Large intestine (tissue), 3 donors: Measurements from ENCODE around the gene HEG1. TPM values are rescaled to one million over a fixed set of nuclear protein-coding genes. Genes with fewer than 3 reads are reported as not detected.

ENCODE experiments used
- DNase-seq, 2 donors: peaks; one replicate each; pipeline versions ENCODE4 v3.0.0 to v3.0.0-alpha.2; 2013
- H3K27ac ChIP-seq: one replicate; pipeline ENCODE4 v1.5.1; 2013; ENCODE audit warnings: low read length
- H3K27me3 ChIP-seq: 2 replicates; pipeline ENCODE4 v1.6.1; 2013; ENCODE audit warnings: low read length; ENCODE audit not compliant: control insufficient read depth, insufficient read depth
- H3K36me3 ChIP-seq: 2 replicates; pipeline ENCODE4 v1.6.1; 2013; ENCODE audit warnings: low read length; ENCODE audit not compliant: control insufficient read depth, insufficient read depth
- H3K4me1 ChIP-seq: one replicate; pipeline ENCODE4 v1.6.1; 2013; ENCODE audit warnings: low read length; ENCODE audit not compliant: control insufficient read depth, insufficient read depth
- H3K4me3 ChIP-seq: one replicate; pipeline ENCODE4 v1.5.1; 2013; ENCODE audit warnings: low read length
- H3K9me3 ChIP-seq: one replicate; pipeline ENCODE4 v1.6.1; 2013; ENCODE audit warnings: mild to moderate bottlenecking, low read depth, low read length, moderate library complexity; ENCODE audit not compliant: control insufficient read depth
- WGBS: methylation state at CpG from one replicate; pipeline ENCODE4 v1.1.5; 2013; ENCODE audit warnings: low lambda C conversion rate; ENCODE audit not compliant: insufficient coverage; 5-methylcytosine and 5-hydroxymethylcytosine counted together
- polyA plus RNA-seq: library from polyadenylated mRNA; unstranded; fragments of 120-200 nt; gene quantifications from one replicate; pipeline ENCODE4 v1.2.1, GENCODE V29; 2013

HEG1 gene
- polyA plus RNA-seq, 1 donor, result 15.0 TPM

- Histone ChIP-seq H3K9me3 (peaks cover 11% of the 10 kb centered on the region), H3K36me3 (peaks cover 6% of the 10 kb centered on the region), H3K4me3 (no peak overlapping the region), H3K27me3 (no peaks in the 10 kb centered on the region), H3K4me1 (no peaks in the 10 kb centered on the region), H3K27ac (no peak overlapping the region)
- DNase-seq, result no peak
- no CpG with 5 or more reads among the region's 5 CpGs for WGBS
Observed at GRCh38 chr3:125033135-125033534, 22.7 kb downstream of the HEG1 start.

GRCh38 chr3:125032683-125033082, 23.1 kb downstream of the HEG1 start:
- WGBS, result no CpG with 5 or more reads among the region's 3 CpGs
- peaks cover 8% of the 10 kb centered on the region for H3K36me3 ChIP-seq
- H3K27me3 ChIP-seq, result no peaks in the 10 kb centered on the region
- H3K4me3 ChIP-seq, result no peak overlapping the region
- no peak for DNase-seq
- peaks cover 11% of the 10 kb centered on the region for H3K9me3 ChIP-seq
- no peak overlapping the region for H3K27ac ChIP-seq
- H3K4me1 ChIP-seq, result no peaks in the 10 kb centered on the region

GRCh38 chr3:125032100-125032643, 23.6 kb downstream of the HEG1 start:
- no peak for DNase-seq
- Histone ChIP-seq H3K36me3 (peaks cover 12% of the 10 kb centered on the region), H3K27ac (no peak overlapping the region), H3K9me3 (peaks cover 11% of the 10 kb centered on the region), H3K4me1 (no peaks in the 10 kb centered on the region), H3K27me3 (no peaks in the 10 kb centered on the region), H3K4me3 (no peak overlapping the region)
- 100% methylated on average over 1 of the region's 5 CpGs for WGBS

DNA sequence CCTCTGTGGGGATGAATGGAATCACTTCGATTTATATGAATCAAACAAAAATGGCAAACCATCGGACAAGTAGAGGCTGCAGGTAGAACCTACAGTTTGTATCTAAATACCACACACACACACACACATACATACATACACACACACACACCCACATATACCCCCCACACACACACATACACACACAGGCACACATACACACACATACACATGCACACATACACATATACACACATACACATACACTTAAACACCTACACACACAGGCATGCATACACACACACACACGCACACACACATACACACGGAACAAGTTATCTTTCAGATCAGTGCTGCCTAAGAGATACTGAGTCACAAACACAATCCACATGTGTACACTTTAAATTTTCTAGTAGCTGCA, 24.3 kb downstream of the HEG1 start:
- WGBS, result no CpG with 5 or more reads among the region's 4 CpGs

DNA sequence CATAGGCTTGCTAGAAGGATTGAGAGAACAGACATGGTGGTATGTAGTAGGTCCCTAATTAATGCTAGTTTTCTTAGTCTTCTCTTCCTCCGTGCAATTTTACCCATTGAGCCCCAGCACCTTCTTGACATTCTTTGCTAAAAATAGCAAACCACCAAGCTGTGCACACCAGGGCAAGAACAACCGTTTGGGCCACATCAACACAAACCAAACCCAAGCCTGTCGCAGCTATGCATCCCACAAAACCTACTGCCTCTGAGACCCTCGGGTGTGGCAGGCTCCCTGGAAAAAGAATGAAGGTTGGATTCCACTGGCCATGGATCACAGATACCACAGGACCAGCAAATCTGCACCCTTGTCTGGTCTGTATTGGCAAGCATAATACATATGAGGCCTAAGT, 27.1 kb downstream of the HEG1 start:
- H3K36me3 ChIP-seq, result peaks cover 20% of the 10 kb centered on the region
- H3K4me1 ChIP-seq, result no peaks in the 10 kb centered on the region
- DNase-seq, result no peak
- no CpG with 5 or more reads among the region's 4 CpGs for WGBS
- H3K4me3 ChIP-seq, result no peak overlapping the region
- H3K27ac ChIP-seq, result no peak overlapping the region
- H3K9me3 ChIP-seq, result no peaks in the 10 kb centered on the region
- H3K27me3 ChIP-seq, result no peaks in the 10 kb centered on the region

More for the DNA sequence above, 24.3 kb downstream of the HEG1 start:
- Histone ChIP-seq H3K4me1 (no peaks in the 10 kb centered on the region), H3K9me3 (peaks cover 11% of the 10 kb centered on the region), H3K27me3 (no peaks in the 10 kb centered on the region), H3K4me3 (no peak overlapping the region), H3K36me3 (peaks cover 15% of the 10 kb centered on the region), H3K27ac (no peak overlapping the region)
- no peak for DNase-seq

- 80% methylated on average over 1 of the region's 2 CpGs for WGBS
Observed at GRCh38 chr3:125025642-125026041, 30.2 kb downstream of the HEG1 start.

DNA sequence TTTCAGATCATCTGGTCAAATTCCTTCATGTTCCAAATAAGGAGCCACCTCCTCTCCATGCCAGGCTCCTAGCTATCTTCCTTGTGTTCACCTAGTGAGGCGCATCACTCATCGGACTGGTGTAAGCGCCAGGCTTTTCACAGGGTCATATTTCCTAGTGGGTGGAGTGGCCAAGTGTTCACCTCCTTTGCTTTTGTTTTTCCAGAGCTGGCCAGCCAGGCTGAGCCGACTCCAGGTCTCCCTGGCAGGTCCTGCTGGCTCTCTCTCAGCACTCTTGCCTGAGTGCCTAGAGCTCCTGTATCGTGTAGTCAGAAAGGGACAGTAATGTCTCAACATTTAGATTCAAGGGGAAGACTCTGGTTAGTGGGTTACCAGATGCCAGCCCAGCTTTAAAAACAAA, 31.0 kb downstream of the HEG1 start:
- H3K27me3 ChIP-seq, result no peaks in the 10 kb centered on the region
- H3K4me3 ChIP-seq, result no peak overlapping the region
- H3K9me3 ChIP-seq, result no peaks in the 10 kb centered on the region
- DNase-seq, result no peak
- H3K27ac ChIP-seq, result no peak overlapping the region
- no peaks in the 10 kb centered on the region for H3K4me1 ChIP-seq
- WGBS, result no CpG with 5 or more reads among the region's 5 CpGs
- H3K36me3 ChIP-seq, result peaks cover 29% of the 10 kb centered on the region

More at GRCh38 chr3:125025642-125026041, 30.2 kb downstream of the HEG1 start:
- peaks cover 23% of the 10 kb centered on the region for H3K36me3 ChIP-seq
- no peaks in the 10 kb centered on the region for H3K4me1 ChIP-seq
- no peak for DNase-seq
- no peak overlapping the region for H3K27ac ChIP-seq
- no peak overlapping the region for H3K4me3 ChIP-seq
- no peaks in the 10 kb centered on the region for H3K9me3 ChIP-seq
- no peaks in the 10 kb centered on the region for H3K27me3 ChIP-seq

DNA sequence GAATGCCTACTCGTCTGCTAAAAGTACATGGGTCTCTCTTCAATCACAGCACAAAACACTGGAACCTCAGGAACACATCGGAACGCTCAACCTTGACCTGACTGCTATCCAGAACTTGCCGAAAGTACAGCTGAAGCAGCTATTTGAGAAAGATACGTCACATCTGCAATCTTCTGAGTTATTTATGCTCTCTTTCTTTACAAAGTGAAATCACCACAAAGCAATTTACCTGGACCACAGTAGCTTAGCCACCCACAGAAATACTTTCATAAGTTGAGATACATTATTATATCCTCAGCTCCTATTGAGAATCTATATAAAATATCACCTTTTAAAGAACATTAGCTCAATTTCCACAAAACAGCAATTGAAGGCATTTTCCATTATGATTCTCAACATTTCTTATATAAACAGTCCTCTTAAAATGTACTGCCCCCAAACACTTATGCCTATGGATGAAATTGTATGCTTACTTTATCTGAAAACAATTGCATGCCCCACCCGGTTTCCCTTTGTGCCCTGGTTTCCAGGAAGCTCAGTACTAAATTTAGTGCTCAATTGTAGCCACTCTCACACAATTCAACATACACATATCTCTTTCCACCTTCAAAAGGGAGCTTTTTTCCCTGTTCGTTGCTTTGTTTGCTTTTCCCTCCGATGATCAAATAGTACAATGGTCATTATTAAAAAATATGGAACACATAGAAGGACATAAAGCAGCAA, 31.8 kb downstream of the HEG1 start:
- Histone ChIP-seq H3K4me3 (no peak overlapping the region), H3K36me3 (peaks cover 32% of the 10 kb centered on the region), H3K27ac (no peak overlapping the region), H3K4me1 (no peaks in the 10 kb centered on the region), H3K9me3 (no peaks in the 10 kb centered on the region), H3K27me3 (no peaks in the 10 kb centered on the region)
- no peak for DNase-seq
- 70% methylated on average over 2 of the region's 8 CpGs for WGBS

DNA sequence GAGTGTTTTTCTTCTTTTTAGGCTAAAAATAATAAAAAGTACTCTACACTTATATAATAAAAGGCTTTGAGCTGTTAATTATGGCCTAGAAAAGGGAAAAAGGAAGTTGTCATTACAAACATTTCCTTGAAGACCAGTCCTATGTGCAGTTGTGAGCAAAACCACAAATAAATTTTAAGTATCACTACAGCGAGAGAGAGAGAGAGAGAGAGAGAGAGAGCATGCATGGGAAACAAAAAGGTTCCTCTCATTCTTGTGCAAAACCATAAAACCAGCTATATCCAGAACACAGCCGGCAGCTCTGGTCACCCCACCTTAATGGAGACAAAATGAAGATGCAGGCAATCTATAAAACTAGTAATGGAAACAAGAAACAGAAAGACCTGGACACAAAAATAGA, 33.6 kb downstream of the HEG1 start:
- H3K36me3 ChIP-seq, result peaks cover 26% of the 10 kb centered on the region
- no peak overlapping the region for H3K4me3 ChIP-seq
- H3K27me3 ChIP-seq, result no peaks in the 10 kb centered on the region

DNA sequence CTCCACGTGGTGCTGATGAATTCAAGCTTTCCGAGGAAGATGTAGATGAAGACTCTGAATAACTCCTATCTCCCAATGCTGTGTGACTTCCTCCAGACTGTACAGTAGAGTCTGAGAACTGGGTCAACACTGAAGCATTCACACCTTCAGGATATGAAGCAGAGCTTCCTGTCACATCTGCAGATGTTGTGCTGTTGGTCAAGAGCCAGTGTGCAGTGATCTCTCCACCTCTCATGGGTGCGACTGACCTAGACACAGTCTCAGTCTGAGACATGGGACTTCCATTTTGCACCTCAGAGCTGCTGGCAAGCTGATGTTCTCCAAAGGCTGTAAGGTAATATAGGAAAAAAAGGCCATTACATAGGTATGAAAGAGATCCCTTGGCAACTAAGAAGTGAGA, 36.5 kb downstream of the HEG1 start:
- DNase-seq, result no peak
- no peaks in the 10 kb centered on the region for H3K4me1 ChIP-seq
- no peaks in the 10 kb centered on the region for H3K27me3 ChIP-seq
- no peak overlapping the region for H3K27ac ChIP-seq
- no peaks in the 10 kb centered on the region for H3K9me3 ChIP-seq
- WGBS, result no CpG with 5 or more reads among the region's 3 CpGs
- H3K36me3 ChIP-seq, result peaks cover 25% of the 10 kb centered on the region
- H3K4me3 ChIP-seq, result no peak overlapping the region

More for the DNA sequence above, 33.6 kb downstream of the HEG1 start:
- WGBS, result no CpG with 5 or more reads among the region's 2 CpGs
- DNase-seq, result no peak
- Histone ChIP-seq H3K9me3 (no peaks in the 10 kb centered on the region), H3K27ac (no peak overlapping the region), H3K4me1 (no peaks in the 10 kb centered on the region)

- Histone ChIP-seq H3K9me3 (peaks cover 3% of the 10 kb centered on the region), H3K36me3 (peaks cover 42% of the 10 kb centered on the region), H3K4me3 (no peak overlapping the region), H3K27ac (no peak overlapping the region), H3K27me3 (no peaks in the 10 kb centered on the region), H3K4me1 (no peaks in the 10 kb centered on the region)
- WGBS, result no CpG with 5 or more reads among the region's 2 CpGs
- DNase-seq, result no peak
Observed at GRCh38 chr3:125017406-125017805, 38.4 kb downstream of the HEG1 start.
